Body of pancreas (tissue), 4 donors: ENCODE measurements around the gene WDFY4. TPM values are rescaled to one million over a fixed set of nuclear protein-coding genes. Genes with fewer than 3 reads are reported as not detected.
A peak's percentile ranks its signal among the peaks of the same experiment; 100 is the strongest.

Experiments
- ATAC-seq: fragments of 150-250 bp; one replicate; pipeline ENCODE4 v1.9.1; 2016
- DNase-seq, 4 donors: peaks; one replicate each; pipeline ENCODE4 v3.0.0-alpha.2; 2019
- H3K27ac ChIP-seq, 4 donors: fragments of 200-600 bp; sonication (generic); 1 replicate in 3 of 4; 2 replicates in 1 of 4; pipeline versions ENCODE4 v1.5.1 to v1.6.1; 2016 to 2019; ENCODE audit warnings: mild to moderate bottlenecking in 1 of 4, mixed read lengths in 1 of 4, moderate library complexity in 1 of 4
- H3K27me3 ChIP-seq, 2 donors: fragments of 200-600 bp; sonication (generic); one replicate each; pipeline ENCODE4 v1.6.0; 2016; ENCODE audit warnings: mild to moderate bottlenecking in 1 of 2
- H3K36me3 ChIP-seq, 2 donors: fragments of 200-600 bp; sonication (generic); replicated peaks in 1 of 2; 2 replicates each; pipeline ENCODE4 v1.5.1; 2016; ENCODE audit warnings: low read depth in 2 of 2; ENCODE audit not compliant: insufficient read depth in 1 of 2
- H3K4me1 ChIP-seq: fragments of 200-600 bp; sonication (generic); one replicate; pipeline ENCODE4 v1.6.0; 2016
- H3K4me3 ChIP-seq, 2 donors: fragments of 200-600 bp; sonication (generic); 1 replicate in 1 of 2; 2 replicates in 1 of 2; pipeline ENCODE4 v1.5.1; 2016 to 2019
- H3K9me3 ChIP-seq, 3 donors: fragments of 200-600 bp; sonication (generic); 1 replicate in 2 of 3; 2 replicates in 1 of 3; pipeline ENCODE4 v1.5.1; 2016
- POLR2A ChIP-seq, 3 donors: fragments of 450-650 bp; IDR thresholded peaks; one replicate each; pipeline ENCODE4 v1.6.1; 2016; ENCODE audit warnings: antibody characterized with exemption in 3 of 3, mild to moderate bottlenecking in 2 of 3
- WGBS, 2 donors: methylation state at CpG; one replicate each; pipeline ENCODE4 v1.1.5; 2017; 5-methylcytosine and 5-hydroxymethylcytosine counted together
- intact Hi-C: fragments of 100-400 bp; cut with DNase I; formaldehyde crosslinking; loops from one replicate; pipeline ENCODE4 v1.15.1; 2023
- total RNA-seq, 2 donors: library from RNA; depleted of rRNA; stranded (reverse); fragments of >200 nt; gene quantifications; one replicate each; pipeline ENCODE4 v1.1.0, GENCODE V29; 2016
- TF ChIP-seq, protein P1 (sequence below), 7 experiments: fragments of 450-650 bp in 4 of 7; fragments of 200-600 bp in 3 of 7; sonication (generic) in 3 of 7; IDR thresholded peaks; one replicate each; pipeline ENCODE4 v1.5.1; 2016 to 2019; ENCODE audit warnings: antibody characterized with exemption in 7 of 7

WDFY4 gene
- total RNA-seq, 2 donors from 2014 or later: 0.66 to 2.3 TPM

DNA sequence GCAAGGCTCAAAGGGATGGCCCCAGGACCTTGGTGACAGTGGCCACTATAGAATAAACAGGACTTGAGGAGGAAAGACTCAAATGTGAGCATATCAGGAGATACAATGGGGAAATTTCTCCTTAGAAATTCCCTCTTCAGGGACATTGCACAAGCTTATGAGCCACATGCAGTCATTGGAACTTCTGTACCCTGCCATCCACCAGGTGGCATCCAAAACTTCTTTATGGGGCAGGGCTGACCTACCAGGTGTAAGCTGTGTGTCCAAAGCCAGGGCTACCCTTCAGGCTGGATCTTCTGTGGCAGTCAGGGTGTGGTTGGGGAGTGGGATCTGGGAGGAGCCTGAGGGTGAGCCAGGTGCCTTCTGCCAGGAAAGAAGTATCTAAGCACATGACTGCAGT lies 291.5 kb downstream of the WDFY4 start:
- ATAC-seq (no peak), DNase-seq (no peak)
- no peaks in the 10 kb centered on the region for H3K9me3 ChIP-seq
- H3K4me1 ChIP-seq: no peaks in the 10 kb centered on the region
- H3K36me3 ChIP-seq: no peaks in the 10 kb centered on the region
- no peaks in the 10 kb centered on the region for H3K27me3 ChIP-seq
- H3K27ac ChIP-seq: no peak overlapping the region
- no peak overlapping the region for H3K4me3 ChIP-seq
- TF ChIP-seq, protein P1, sequence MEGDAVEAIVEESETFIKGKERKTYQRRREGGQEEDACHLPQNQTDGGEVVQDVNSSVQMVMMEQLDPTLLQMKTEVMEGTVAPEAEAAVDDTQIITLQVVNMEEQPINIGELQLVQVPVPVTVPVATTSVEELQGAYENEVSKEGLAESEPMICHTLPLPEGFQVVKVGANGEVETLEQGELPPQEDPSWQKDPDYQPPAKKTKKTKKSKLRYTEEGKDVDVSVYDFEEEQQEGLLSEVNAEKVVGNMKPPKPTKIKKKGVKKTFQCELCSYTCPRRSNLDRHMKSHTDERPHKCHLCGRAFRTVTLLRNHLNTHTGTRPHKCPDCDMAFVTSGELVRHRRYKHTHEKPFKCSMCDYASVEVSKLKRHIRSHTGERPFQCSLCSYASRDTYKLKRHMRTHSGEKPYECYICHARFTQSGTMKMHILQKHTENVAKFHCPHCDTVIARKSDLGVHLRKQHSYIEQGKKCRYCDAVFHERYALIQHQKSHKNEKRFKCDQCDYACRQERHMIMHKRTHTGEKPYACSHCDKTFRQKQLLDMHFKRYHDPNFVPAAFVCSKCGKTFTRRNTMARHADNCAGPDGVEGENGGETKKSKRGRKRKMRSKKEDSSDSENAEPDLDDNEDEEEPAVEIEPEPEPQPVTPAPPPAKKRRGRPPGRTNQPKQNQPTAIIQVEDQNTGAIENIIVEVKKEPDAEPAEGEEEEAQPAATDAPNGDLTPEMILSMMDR (IDR thresholded peaks at IDR 0.05): no peak
- no peak for TF ChIP-seq POLR2A (IDR thresholded peaks at IDR 0.05)
- intact Hi-C loops: no loop called here

DNA sequence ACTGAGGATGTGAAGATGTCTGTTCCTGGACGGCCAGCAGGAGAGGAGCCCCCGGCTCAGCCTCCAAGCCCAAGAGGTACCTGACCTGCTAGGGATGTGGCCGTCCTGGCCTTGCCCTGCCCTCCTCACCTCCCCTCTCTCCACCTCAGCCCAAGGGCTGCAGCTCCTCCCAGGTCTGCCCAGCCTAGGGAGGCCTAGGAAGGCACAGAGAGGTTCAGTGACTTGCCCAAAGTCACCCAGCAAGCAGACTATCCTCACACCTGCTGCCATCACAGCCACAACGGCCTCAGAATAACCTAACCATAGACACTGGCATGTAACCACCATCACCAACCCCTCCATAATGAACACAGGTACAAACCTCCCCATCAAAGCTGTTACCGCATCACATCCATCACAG lies 293.6 kb downstream of the WDFY4 start:
- no peaks in the 10 kb centered on the region for H3K9me3 ChIP-seq
- intact Hi-C loops: no loop called here
- H3K27ac ChIP-seq: no peak overlapping the region
- no peaks in the 10 kb centered on the region for H3K4me1 ChIP-seq
- no peak for DNase-seq
- no peak for ATAC-seq
- H3K27me3 ChIP-seq: no peaks in the 10 kb centered on the region
- TF ChIP-seq, protein P1 (IDR thresholded peaks at IDR 0.05): no peak
- no peak for TF ChIP-seq POLR2A (IDR thresholded peaks at IDR 0.05)
- H3K4me3 ChIP-seq: no peak overlapping the region
- no peaks in the 10 kb centered on the region for H3K36me3 ChIP-seq
- 65 to 81% methylated on average over 5 of the region's 5 CpGs for WGBS, 2 donors

DNA sequence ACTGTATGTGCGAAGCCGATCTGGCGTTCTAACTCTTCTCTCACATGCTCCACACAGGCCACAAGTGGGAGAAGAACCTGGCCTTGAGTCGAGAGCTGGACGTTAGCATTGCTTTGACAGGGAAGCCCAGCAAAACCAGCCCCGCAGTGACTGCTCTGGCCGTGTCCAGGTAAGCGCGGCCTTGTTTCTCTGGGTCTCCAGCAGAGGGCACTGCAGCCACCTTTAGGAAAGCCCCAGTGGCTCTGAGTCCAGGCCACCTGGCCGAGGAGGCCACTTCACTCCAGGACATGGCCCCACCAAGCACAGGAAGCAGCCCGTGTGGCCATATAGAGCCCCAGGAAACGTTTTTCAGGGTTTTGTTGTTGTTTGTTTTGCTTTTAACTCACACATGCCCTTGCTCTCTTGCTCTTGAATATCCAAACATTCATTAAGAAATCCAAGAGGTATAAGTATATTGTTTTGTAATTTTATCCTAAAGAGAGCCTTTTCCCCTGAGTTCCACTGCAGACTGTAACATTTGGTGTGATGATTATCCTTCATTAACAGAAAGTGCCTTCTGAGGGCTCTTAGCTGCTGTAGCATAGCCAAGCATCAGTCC lies 296.7 kb downstream of the WDFY4 start:
- H3K9me3 ChIP-seq: no peaks in the 10 kb centered on the region
- WGBS, 2 donors: 21 to 26% methylated on average over 12 of the region's 12 CpGs

DNA sequence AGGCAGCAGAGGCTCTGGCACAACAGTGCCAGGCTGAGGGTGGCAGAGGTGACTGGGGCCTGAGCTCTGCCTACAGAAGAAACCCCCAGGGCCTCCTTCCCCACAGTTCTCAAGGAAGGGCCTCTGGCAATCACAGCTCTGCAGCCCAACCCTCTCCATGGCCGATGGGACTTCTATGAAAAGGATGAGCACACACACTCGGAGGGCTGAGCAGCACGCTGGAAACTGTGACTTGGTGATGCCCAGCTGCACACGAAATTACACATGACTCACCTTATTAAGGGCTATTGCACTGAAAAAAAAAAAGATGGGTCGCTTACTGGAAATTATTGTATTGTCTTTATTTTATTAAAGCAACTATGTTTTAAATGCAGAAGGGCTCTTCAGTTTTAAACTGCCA lies 297.9 kb downstream of the WDFY4 start:
- no peak for TF ChIP-seq POLR2A (IDR thresholded peaks at IDR 0.05)
- TF ChIP-seq, protein P1 (IDR thresholded peaks at IDR 0.05): no peak
- no peak for ATAC-seq
- Histone ChIP-seq H3K4me3 (no peak overlapping the region), H3K27ac (no peak overlapping the region), H3K27me3 (no peaks in the 10 kb centered on the region), H3K4me1 (no peaks in the 10 kb centered on the region), H3K36me3 (no peaks in the 10 kb centered on the region), H3K9me3 (no peaks in the 10 kb centered on the region)
- WGBS, 2 donors: 69 to 73% methylated on average over 5 of the region's 5 CpGs
- intact Hi-C loops: no loop called here
- DNase-seq: no peak

More for the DNA sequence above, 296.7 kb downstream of the WDFY4 start:
- Histone ChIP-seq H3K4me1 (no peaks in the 10 kb centered on the region), H3K27me3 (no peaks in the 10 kb centered on the region), H3K27ac (no peak overlapping the region), H3K4me3 (no peak overlapping the region), H3K36me3 (no peaks in the 10 kb centered on the region)
- intact Hi-C loops: no loop called here
- ATAC-seq (peak; percentile 71), DNase-seq (peak; percentile 58 to 70 (median 62))
- TF ChIP-seq POLR2A (IDR thresholded peaks at IDR 0.05): no peak
- TF ChIP-seq, protein P1 (IDR thresholded peaks at IDR 0.05): peak; percentile 40 to 70 (median 62)

DNA sequence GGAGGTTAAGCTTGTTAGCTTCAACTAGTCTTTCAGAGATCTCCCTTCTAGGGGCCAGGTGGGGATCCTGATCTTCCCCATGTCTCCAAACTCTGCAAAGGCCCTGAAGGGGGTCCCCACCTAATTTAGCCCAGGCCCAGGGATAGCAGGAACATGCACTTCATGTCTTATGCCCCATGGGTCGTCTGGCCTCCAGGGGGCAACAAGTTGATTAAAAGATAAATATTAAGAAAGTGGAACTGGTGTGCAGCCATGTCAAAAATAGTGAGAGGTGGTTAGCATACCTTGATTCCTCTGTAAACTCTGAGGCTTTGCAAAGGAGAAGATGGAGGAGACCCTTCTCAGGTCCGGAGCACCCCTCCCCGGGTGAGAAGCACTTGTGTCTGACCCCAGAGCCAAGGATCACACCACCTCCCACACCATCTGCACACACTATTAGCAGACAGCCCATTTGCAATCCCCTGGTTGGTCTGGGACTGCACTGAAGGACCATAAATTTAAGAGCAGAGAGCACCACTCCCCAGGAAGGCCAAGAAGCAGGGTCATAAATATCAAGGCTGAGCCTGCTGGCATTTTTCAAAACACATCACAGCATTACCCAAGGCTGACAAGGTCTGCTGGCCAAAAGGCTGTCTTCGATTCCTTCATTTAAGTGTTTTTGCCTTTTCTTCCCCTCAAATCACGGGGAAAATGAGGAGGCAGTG lies 299.1 kb downstream of the WDFY4 start:
- no peaks in the 10 kb centered on the region for H3K9me3 ChIP-seq
- ATAC-seq (no peak), DNase-seq (no peak)
- no peak overlapping the region for H3K27ac ChIP-seq
- no peaks in the 10 kb centered on the region for H3K4me1 ChIP-seq
- H3K36me3 ChIP-seq: no peaks in the 10 kb centered on the region
- H3K27me3 ChIP-seq: no peaks in the 10 kb centered on the region
- WGBS, 2 donors: 54 to 57% methylated on average over 5 of the region's 5 CpGs
- TF ChIP-seq, protein P1 (IDR thresholded peaks at IDR 0.05): no peak
- TF ChIP-seq POLR2A (IDR thresholded peaks at IDR 0.05): no peak
- intact Hi-C loops: no loop called here
- no peak overlapping the region for H3K4me3 ChIP-seq
